ENCODE data around the gene MYF5.

MYF5 gene

DNA sequence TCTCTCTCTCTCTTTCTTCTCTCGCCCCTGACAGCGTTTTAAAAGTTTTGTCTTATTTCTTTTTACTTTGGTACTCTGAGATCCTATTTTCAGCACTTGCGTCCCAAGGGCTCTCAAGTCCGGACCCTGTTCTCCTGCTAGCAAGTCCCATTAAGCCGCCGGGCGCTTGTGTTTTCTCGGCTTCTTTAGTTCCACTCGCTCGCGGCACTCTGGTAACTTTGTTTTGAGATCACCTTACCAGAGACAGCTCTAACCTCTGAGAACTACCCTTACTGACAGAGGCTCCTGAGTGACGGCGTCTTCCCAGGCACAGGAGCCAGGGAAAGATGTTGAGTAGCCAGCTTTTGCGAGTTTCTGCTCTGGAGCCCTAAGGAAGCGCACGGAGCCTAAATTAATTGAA, 2.7 kb upstream of the MYF5 start:
- H3K4me1 ChIP-seq (ENCODE audit: control insufficient read depth, insufficient read depth, low read length): peaks cover 15% of the 10 kb centered on the region
- no peak overlapping the region for H3K4me3 ChIP-seq (ENCODE audit: insufficient read depth, low read depth, low read length)
- 6% methylated on average over 16 of the region's 16 CpGs for WGBS, 2 experiments
- no peak overlapping the region for H3K27ac ChIP-seq (ENCODE audit: insufficient read depth, low read depth, low read length, poor library complexity, severe bottlenecking)
- no peaks in the 10 kb centered on the region for H3K36me3 ChIP-seq (ENCODE audit: control insufficient read depth, insufficient read depth, low read length)
- no peaks in the 10 kb centered on the region for H3K9me3 ChIP-seq (ENCODE audit: control insufficient read depth, low read length)
- peaks cover 42% of the 10 kb centered on the region for H3K27me3 ChIP-seq (ENCODE audit: control insufficient read depth, insufficient read depth, low read length, poor library complexity, severe bottlenecking)

GRCh38 chr12:80714846-80715245, 1.9 kb upstream of the MYF5 start:
- H3K4me3 ChIP-seq (ENCODE audit: insufficient read depth, low read depth, low read length): no peak overlapping the region
- H3K36me3 ChIP-seq (ENCODE audit: control insufficient read depth, insufficient read depth, low read length): no peaks in the 10 kb centered on the region
- H3K9me3 ChIP-seq (ENCODE audit: control insufficient read depth, low read length): no peaks in the 10 kb centered on the region
- H3K27me3 ChIP-seq (ENCODE audit: control insufficient read depth, insufficient read depth, low read length, poor library complexity, severe bottlenecking): peaks cover 34% of the 10 kb centered on the region
- WGBS, 2 experiments: 40 to 47% methylated on average over 3 of the region's 3 CpGs
- no peak overlapping the region for H3K27ac ChIP-seq (ENCODE audit: insufficient read depth, low read depth, low read length, poor library complexity, severe bottlenecking)
- peaks cover 15% of the 10 kb centered on the region for H3K4me1 ChIP-seq (ENCODE audit: control insufficient read depth, insufficient read depth, low read length)

GRCh38 chr12:80715713-80716249, 931 bp upstream of the MYF5 start:
- Histone ChIP-seq H3K4me3 (ENCODE audit: insufficient read depth, low read depth, low read length) (no peak overlapping the region), H3K9me3 (ENCODE audit: control insufficient read depth, low read length) (no peaks in the 10 kb centered on the region), H3K4me1 (ENCODE audit: control insufficient read depth, insufficient read depth, low read length) (peaks cover 15% of the 10 kb centered on the region), H3K27ac (ENCODE audit: insufficient read depth, low read depth, low read length, poor library complexity, severe bottlenecking) (no peak overlapping the region), H3K27me3 (ENCODE audit: control insufficient read depth, insufficient read depth, low read length, poor library complexity, severe bottlenecking) (peaks cover 24% of the 10 kb centered on the region), H3K36me3 (ENCODE audit: control insufficient read depth, insufficient read depth, low read length) (no peaks in the 10 kb centered on the region)
- WGBS, 2 experiments: 34% methylated on average over 10 of the region's 10 CpGs

GRCh38 chr12:80717856-80718255, 1.1 kb downstream of the MYF5 start:
- Histone ChIP-seq H3K4me1 (ENCODE audit: control insufficient read depth, insufficient read depth, low read length) (peaks cover 15% of the 10 kb centered on the region), H3K4me3 (ENCODE audit: insufficient read depth, low read depth, low read length) (no peak overlapping the region), H3K36me3 (ENCODE audit: control insufficient read depth, insufficient read depth, low read length) (no peaks in the 10 kb centered on the region), H3K27ac (ENCODE audit: insufficient read depth, low read depth, low read length, poor library complexity, severe bottlenecking) (no peak overlapping the region), H3K27me3 (ENCODE audit: control insufficient read depth, insufficient read depth, low read length, poor library complexity, severe bottlenecking) (peaks cover 19% of the 10 kb centered on the region), H3K9me3 (ENCODE audit: control insufficient read depth, low read length) (no peaks in the 10 kb centered on the region)
- WGBS, 2 experiments: 94 to 96% methylated on average over 4 of the region's 4 CpGs

GRCh38 chr12:80720516-80720915, 3.8 kb downstream of the MYF5 start:
- no peaks in the 10 kb centered on the region for H3K9me3 ChIP-seq (ENCODE audit: control insufficient read depth, low read length)
- 90 to 92% methylated on average over 1 of the region's 1 CpG for WGBS, 2 experiments
- no peaks in the 10 kb centered on the region for H3K27me3 ChIP-seq (ENCODE audit: control insufficient read depth, insufficient read depth, low read length, poor library complexity, severe bottlenecking)
- H3K27ac ChIP-seq (ENCODE audit: insufficient read depth, low read depth, low read length, poor library complexity, severe bottlenecking): no peak overlapping the region
- H3K4me1 ChIP-seq (ENCODE audit: control insufficient read depth, insufficient read depth, low read length): peaks cover 6% of the 10 kb centered on the region
- H3K36me3 ChIP-seq (ENCODE audit: control insufficient read depth, insufficient read depth, low read length): no peaks in the 10 kb centered on the region
- H3K4me3 ChIP-seq (ENCODE audit: insufficient read depth, low read depth, low read length): no peak overlapping the region

GRCh38 chr12:80721326-80721725, 4.6 kb downstream of the MYF5 start:
- Histone ChIP-seq H3K27me3 (ENCODE audit: control insufficient read depth, insufficient read depth, low read length, poor library complexity, severe bottlenecking) (no peaks in the 10 kb centered on the region), H3K4me3 (ENCODE audit: insufficient read depth, low read depth, low read length) (no peak overlapping the region), H3K27ac (ENCODE audit: insufficient read depth, low read depth, low read length, poor library complexity, severe bottlenecking) (no peak overlapping the region), H3K36me3 (ENCODE audit: control insufficient read depth, insufficient read depth, low read length) (no peaks in the 10 kb centered on the region), H3K9me3 (ENCODE audit: control insufficient read depth, low read length) (no peaks in the 10 kb centered on the region), H3K4me1 (ENCODE audit: control insufficient read depth, insufficient read depth, low read length) (peaks cover 6% of the 10 kb centered on the region)
- WGBS, 2 experiments: 93 to 94% methylated on average over 3 of the region's 3 CpGs

DNA sequence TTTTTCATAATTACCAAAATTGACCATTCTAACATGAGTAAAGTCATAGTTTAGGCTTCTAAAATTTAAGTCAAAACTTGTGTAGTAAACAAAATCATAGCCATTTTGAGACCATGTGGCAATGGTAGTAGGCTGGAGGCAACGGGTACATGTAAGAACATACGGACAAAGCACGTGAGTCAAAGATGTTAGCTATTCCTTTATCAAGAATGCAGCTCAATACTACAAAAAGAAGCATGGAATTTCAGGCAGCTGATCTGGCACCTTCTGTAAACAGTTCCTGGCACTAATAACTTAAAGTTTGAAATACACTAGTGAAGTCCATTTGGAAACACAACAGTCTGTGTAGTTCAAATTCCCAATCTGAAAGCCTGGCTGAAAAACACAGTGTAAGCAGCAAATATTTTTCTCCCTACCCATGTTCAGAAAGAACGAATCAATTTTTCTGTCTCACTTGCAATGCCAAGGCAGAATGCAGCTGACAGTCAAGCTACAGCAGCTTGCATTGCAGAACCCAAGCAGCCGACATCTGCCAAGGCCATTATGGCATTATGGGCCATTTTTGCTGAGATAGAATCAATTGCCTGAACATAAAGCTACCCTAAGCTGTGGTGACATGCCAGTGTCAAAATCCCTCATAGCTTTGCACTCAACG, 29.3 kb downstream of the MYF5 start:
- H3K27ac ChIP-seq (ENCODE audit: insufficient read depth, low read depth, low read length, poor library complexity, severe bottlenecking): no peak overlapping the region
- no peaks in the 10 kb centered on the region for H3K9me3 ChIP-seq (ENCODE audit: control insufficient read depth, low read length)
- H3K36me3 ChIP-seq (ENCODE audit: control insufficient read depth, insufficient read depth, low read length): no peaks in the 10 kb centered on the region
- WGBS, 2 experiments: 77 to 80% methylated on average over 6 of the region's 6 CpGs
- no peaks in the 10 kb centered on the region for H3K4me1 ChIP-seq (ENCODE audit: control insufficient read depth, insufficient read depth, low read length)
- no peak overlapping the region for H3K4me3 ChIP-seq (ENCODE audit: insufficient read depth, low read depth, low read length)
- no peaks in the 10 kb centered on the region for H3K27me3 ChIP-seq (ENCODE audit: control insufficient read depth, insufficient read depth, low read length, poor library complexity, severe bottlenecking)

DNA sequence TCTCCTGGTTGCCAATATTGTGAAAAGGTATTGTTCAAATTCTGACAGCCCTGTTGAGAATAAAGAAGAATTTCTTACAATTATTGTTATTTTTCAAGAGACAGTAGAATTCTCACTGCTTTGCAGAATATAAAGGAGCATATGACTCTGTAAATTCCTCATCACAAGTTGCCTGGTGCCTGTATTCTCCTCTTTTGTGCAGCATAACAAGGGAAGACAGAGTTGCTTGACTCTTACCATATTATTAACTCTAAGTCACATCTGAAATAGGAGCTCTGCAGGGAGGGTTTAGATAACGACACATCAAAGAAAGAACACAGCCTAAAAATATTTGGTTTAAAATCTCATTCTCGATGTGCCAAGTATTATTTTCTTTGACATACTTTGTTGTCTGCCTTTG, 31.1 kb downstream of the MYF5 start:
- no peaks in the 10 kb centered on the region for H3K36me3 ChIP-seq (ENCODE audit: control insufficient read depth, insufficient read depth, low read length)
- no peak overlapping the region for H3K27ac ChIP-seq (ENCODE audit: insufficient read depth, low read depth, low read length, poor library complexity, severe bottlenecking)
- no peaks in the 10 kb centered on the region for H3K9me3 ChIP-seq (ENCODE audit: control insufficient read depth, low read length)
- H3K4me3 ChIP-seq (ENCODE audit: insufficient read depth, low read depth, low read length): no peak overlapping the region
- 80 to 97% methylated on average over 2 of the region's 2 CpGs for WGBS, 2 experiments
- no peaks in the 10 kb centered on the region for H3K4me1 ChIP-seq (ENCODE audit: control insufficient read depth, insufficient read depth, low read length)
- no peaks in the 10 kb centered on the region for H3K27me3 ChIP-seq (ENCODE audit: control insufficient read depth, insufficient read depth, low read length, poor library complexity, severe bottlenecking)

DNA sequence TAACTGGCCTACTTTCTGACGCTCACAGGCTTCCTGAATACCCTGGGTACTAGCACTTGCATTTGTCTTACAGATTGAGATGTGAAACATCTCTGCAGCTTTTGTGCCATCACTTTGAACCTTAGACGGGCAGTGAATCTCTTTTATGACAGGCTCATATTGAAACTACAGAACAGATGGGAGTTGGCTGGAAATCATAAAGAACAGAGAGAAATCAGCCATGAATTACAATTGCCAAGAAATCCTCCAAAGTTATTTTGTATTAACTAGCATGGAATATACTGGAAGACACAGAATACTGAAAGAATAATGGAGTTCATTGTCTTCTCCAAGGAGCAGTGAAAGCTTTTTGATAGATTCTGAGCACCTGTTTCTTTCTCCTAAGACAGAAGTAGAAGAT, 32.7 kb downstream of the MYF5 start:
- no peak overlapping the region for H3K4me3 ChIP-seq (ENCODE audit: insufficient read depth, low read depth, low read length)
- 84 to 88% methylated on average over 2 of the region's 2 CpGs for WGBS, 2 experiments
- H3K36me3 ChIP-seq (ENCODE audit: control insufficient read depth, insufficient read depth, low read length): no peaks in the 10 kb centered on the region
- no peaks in the 10 kb centered on the region for H3K4me1 ChIP-seq (ENCODE audit: control insufficient read depth, insufficient read depth, low read length)
- no peaks in the 10 kb centered on the region for H3K27me3 ChIP-seq (ENCODE audit: control insufficient read depth, insufficient read depth, low read length, poor library complexity, severe bottlenecking)
- H3K9me3 ChIP-seq (ENCODE audit: control insufficient read depth, low read length): no peaks in the 10 kb centered on the region
- no peak overlapping the region for H3K27ac ChIP-seq (ENCODE audit: insufficient read depth, low read depth, low read length, poor library complexity, severe bottlenecking)

GRCh38 chr12:80752464-80752863, 35.8 kb downstream of the MYF5 start:
- H3K27ac ChIP-seq (ENCODE audit: insufficient read depth, low read depth, low read length, poor library complexity, severe bottlenecking): no peak overlapping the region
- H3K9me3 ChIP-seq (ENCODE audit: control insufficient read depth, low read length): no peaks in the 10 kb centered on the region
- no peaks in the 10 kb centered on the region for H3K36me3 ChIP-seq (ENCODE audit: control insufficient read depth, insufficient read depth, low read length)
- H3K4me3 ChIP-seq (ENCODE audit: insufficient read depth, low read depth, low read length): no peak overlapping the region
- H3K27me3 ChIP-seq (ENCODE audit: control insufficient read depth, insufficient read depth, low read length, poor library complexity, severe bottlenecking): no peaks in the 10 kb centered on the region
- H3K4me1 ChIP-seq (ENCODE audit: control insufficient read depth, insufficient read depth, low read length): no peaks in the 10 kb centered on the region

GRCh38 chr12:80754274-80754673, 37.6 kb downstream of the MYF5 start:
- Histone ChIP-seq H3K36me3 (ENCODE audit: control insufficient read depth, insufficient read depth, low read length) (no peaks in the 10 kb centered on the region), H3K27ac (ENCODE audit: insufficient read depth, low read depth, low read length, poor library complexity, severe bottlenecking) (no peak overlapping the region)
- 97 to 100% methylated on average over 1 to 3 of the region's 3 CpGs for WGBS, 2 experiments

More at GRCh38 chr12:80754274-80754673, 37.6 kb downstream of the MYF5 start:
- H3K4me1 ChIP-seq (ENCODE audit: control insufficient read depth, insufficient read depth, low read length): no peaks in the 10 kb centered on the region
- H3K9me3 ChIP-seq (ENCODE audit: control insufficient read depth, low read length): no peaks in the 10 kb centered on the region
- H3K4me3 ChIP-seq (ENCODE audit: insufficient read depth, low read depth, low read length): no peak overlapping the region
- H3K27me3 ChIP-seq (ENCODE audit: control insufficient read depth, insufficient read depth, low read length, poor library complexity, severe bottlenecking): no peaks in the 10 kb centered on the region

Measured in ectodermal cell (in vitro differentiated cells).